ENCODE data around the gene KIF21A.

The KIF21A gene

DNA sequence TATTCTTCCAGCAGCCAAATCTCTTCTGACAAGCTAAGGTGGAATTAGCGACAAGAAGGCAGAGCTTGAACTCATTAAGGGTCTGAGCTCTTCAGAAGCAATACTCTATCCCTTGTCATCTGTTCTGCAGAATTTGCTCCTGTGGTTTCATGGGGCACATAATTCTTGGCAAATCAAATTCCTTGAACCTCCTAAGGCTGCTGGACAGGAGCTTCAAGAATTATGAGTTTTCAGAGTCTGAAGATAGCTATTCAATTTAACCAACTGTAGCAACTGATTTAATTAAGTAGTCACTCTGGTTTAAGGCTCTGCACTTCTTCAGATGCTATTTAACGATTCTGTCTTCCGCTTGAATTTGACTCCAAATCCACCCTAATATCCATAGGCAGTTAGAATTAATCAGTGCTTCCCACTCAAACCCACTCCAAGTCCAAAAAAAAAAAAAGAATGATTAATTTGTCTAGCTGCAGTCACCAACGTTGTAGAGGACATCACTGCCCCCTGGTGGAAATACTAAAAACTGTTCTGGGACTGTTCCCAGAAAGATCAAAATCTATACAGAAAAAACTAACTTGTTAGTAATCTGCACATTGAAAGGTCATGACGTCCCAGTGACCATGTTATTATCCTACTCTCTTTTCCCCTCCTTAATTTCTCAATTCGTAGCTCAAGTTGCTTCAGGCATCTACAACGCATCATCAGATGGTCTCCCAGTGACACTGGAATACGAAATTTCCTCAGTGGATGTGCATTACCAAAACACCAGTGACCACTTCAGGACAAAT is 169.9 kb downstream of the KIF21A start:
- DNase-seq: no peak

- no peak for DNase-seq
Observed at GRCh38 chr12:39269492-39269891, 173.4 kb downstream of the KIF21A start.

- DNase-seq: no peak
Observed at GRCh38 chr12:39267886-39268285, 175.0 kb downstream of the KIF21A start.

- DNase-seq: no peak
Observed at GRCh38 chr12:39252628-39253027, 190.3 kb downstream of the KIF21A start.

Measured in activated CD4-positive, alpha-beta T cell treated with anti-CD3 and anti-CD28 coated beads, Interleukin-2, amount 50 U/mL, for 4 hours (primary cell).